Vagina (tissue), 2 donors: ENCODE data around the gene MIS18BP1.

Experiments
- CTCF ChIP-seq, 3 experiments: fragments of 450-650 bp in 2 of 3; fragments of 200-600 bp in 1 of 3; sonication (generic) in 1 of 3; IDR thresholded peaks; one replicate each; pipeline ENCODE4 v1.5.1; 2017 to 2019; ENCODE audit warnings: antibody characterized with exemption in 3 of 3, mild to moderate bottlenecking in 2 of 3, moderate library complexity in 2 of 3
- POLR2A ChIP-seq, 2 donors: fragments of 450-650 bp; IDR thresholded peaks; one replicate each; pipeline ENCODE4 v1.6.1; 2017; ENCODE audit warnings: antibody characterized with exemption in 2 of 2, mild to moderate bottlenecking in 2 of 2, moderate library complexity in 2 of 2
- POLR2AphosphoS5 ChIP-seq, 2 donors: sonication (generic); formaldehyde crosslinking; IDR thresholded peaks; one replicate each; pipeline ENCODE4 v1.9.0; 2017; ENCODE audit warnings: antibody characterized with exemption in 2 of 2, mild to moderate bottlenecking in 2 of 2, low read depth in 1 of 2; ENCODE audit not compliant: insufficient read depth in 1 of 2

GRCh38 chr14:45212231-45212630, 40.8 kb downstream of the MIS18BP1 start:
- TF ChIP-seq CTCF (IDR thresholded peaks at IDR 0.05) (no peak), POLR2AphosphoS5 (IDR thresholded peaks at IDR 0.05; ENCODE audit: insufficient read depth in 1 of 2, low read depth in 1 of 2) (no peak), POLR2A (IDR thresholded peaks at IDR 0.05) (no peak)
